K562 (cell line): Measurements from ENCODE around the gene TRIM65. TPM values are rescaled to one million over a fixed set of nuclear protein-coding genes. Genes with fewer than 3 reads are reported as not detected.

ENCODE experiments used
- ATF1 ChIP-seq, 2 experiments: fragments of 450-650 bp in 1 of 2; IDR thresholded peaks; 2 replicates each; pipeline ENCODE4 v1.6.1; 2016; ENCODE audit warnings: missing compliant biosample characterization in 1 of 2, missing genetic modification characterization in 1 of 2
- BDP1 ChIP-seq: IDR thresholded peaks from 3 replicates; pipeline ENCODE4 v1.6.1; 2011; ENCODE audit not compliant: insufficient read length, insufficient read depth
- CSDE1 ChIP-seq, 2 experiments: fragments of 450-650 bp; IDR thresholded peaks; 2 replicates each; pipeline ENCODE4 v1.6.1; 2016; ENCODE audit warnings: mild to moderate bottlenecking in 1 of 2
- DMBX1 ChIP-seq: fragments of 250-450 bp; sonication (Bioruptor Pico); IDR thresholded peaks from 2 replicates; pipeline ENCODE4 v1.8.0; 2022; ENCODE audit warnings: inconsistent platforms, mild to moderate bottlenecking, moderate library complexity, borderline replicate concordance
- E2F3 ChIP-seq: fragments of 250-450 bp; sonication (Bioruptor Pico); IDR thresholded peaks from 2 replicates; pipeline ENCODE4 v1.4.0; 2020; ENCODE audit warnings: mild to moderate bottlenecking
- FOXK2 ChIP-seq, 2 experiments: fragments of 450-650 bp; IDR thresholded peaks in 1 of 2; conservative IDR thresholded peaks in 1 of 2; 2 replicates each; pipeline ENCODE4 v1.6.1; 2016; ENCODE audit warnings: low read depth in 2 of 2, mild to moderate bottlenecking in 1 of 2
- HNRNPH1 ChIP-seq: fragments of 200-400 bp; formaldehyde crosslinking; optimal IDR thresholded peaks from 2 replicates; pipeline ENCODE3; 2017; ENCODE audit warnings: low read depth, mild to moderate bottlenecking, low read length, moderate library complexity
- HNRNPLL ChIP-seq: fragments of 200-400 bp; formaldehyde crosslinking; IDR thresholded peaks from 2 replicates; pipeline ENCODE4 v1.6.1; 2017; ENCODE audit warnings: low read length, low read depth, mild to moderate bottlenecking; ENCODE audit not compliant: poor library complexity, severe bottlenecking
- KLF13 ChIP-seq: fragments of 450-650 bp; IDR thresholded peaks from 2 replicates; pipeline ENCODE4 v1.6.1; 2016; ENCODE audit warnings: missing genetic modification characterization, low read depth, mild to moderate bottlenecking, missing compliant biosample characterization, moderate library complexity, borderline replicate concordance
- MAFF ChIP-seq: IDR thresholded peaks from 2 replicates; pipeline ENCODE4 v1.6.1; 2012; ENCODE audit warnings: low read length, improper control_type of control experiment
- MEF2A ChIP-seq: IDR thresholded peaks from 2 replicates; pipeline ENCODE4 v1.6.1; 2011; ENCODE audit warnings: low read depth, mild to moderate bottlenecking, low read length, moderate library complexity; ENCODE audit not compliant: control insufficient read depth
- MEIS2 ChIP-seq: fragments of 450-650 bp; IDR thresholded peaks from 2 replicates; pipeline ENCODE4 v1.6.1; 2014; ENCODE audit warnings: mild to moderate bottlenecking; ENCODE audit not compliant: partially characterized antibody
- POLR2G ChIP-seq: fragments of 200-400 bp; formaldehyde crosslinking; IDR thresholded peaks from 2 replicates; pipeline ENCODE4 v1.6.1; 2017; ENCODE audit warnings: low read depth, mild to moderate bottlenecking, antibody characterized with exemption, low read length, moderate library complexity
- PTBP1 ChIP-seq: fragments of 200-400 bp; formaldehyde crosslinking; IDR thresholded peaks from 2 replicates; pipeline ENCODE4 v1.6.1; 2017; ENCODE audit warnings: low read depth, low read length
- SMARCB1 ChIP-seq: IDR thresholded peaks from 2 replicates; pipeline ENCODE4 v1.6.1; 2011; ENCODE audit warnings: improper control_type of control experiment, low read depth; ENCODE audit not compliant: insufficient read length
- SOX6 ChIP-seq: fragments of 450-650 bp; IDR thresholded peaks from 2 replicates; pipeline ENCODE4 v1.6.1; 2014; ENCODE audit warnings: mild to moderate bottlenecking
- SREBF1 ChIP-seq: fragments of 150-350 bp; IDR thresholded peaks from 2 replicates; pipeline ENCODE4 v1.6.1; 2014; ENCODE audit warnings: antibody characterized with exemption, low read depth, low read length, borderline replicate concordance
- polyA plus RNA-seq, 8 experiments: library from polyadenylated mRNA; depleted of rRNA in 4 of 8; stranded (reverse) in 5 of 8; unstranded in 3 of 8; fragments of >200 nt; fragmentation: Nextera tagmentation in 2 of 8; fragmentation: Illumina TruSeq in 1 of 8; extraction: Ambion mirVana in 2 of 8; extraction: Trizol in 1 of 8; gene quantifications; 2 replicates each; pipeline versions ENCODE4 v1.2.1 to v1.2.3, GENCODE V29; 2011 to 2014; ENCODE audit warnings: inconsistent platforms in 1 of 8, missing spikeins in 1 of 8
- total RNA-seq, 7 experiments: library from RNA; depleted of rRNA in 6 of 7; stranded (reverse); fragments of >200 nt in 6 of 7; fragmentation: Illumina TruSeq in 2 of 7; extraction: Trizol in 2 of 7; gene quantifications; 2 replicates each; pipeline versions ENCODE4 v1.2.1 to v1.2.3, GENCODE V29; 2011 to 2021; ENCODE audit warnings: low replicate concordance in 1 of 7
- TF ChIP-seq, protein P1 (sequence below): fragments of 450-650 bp; formaldehyde crosslinking; IDR thresholded peaks from 2 replicates; pipeline ENCODE4 v1.4.0; 2022; ENCODE audit warnings: missing genetic modification characterization
- TF ChIP-seq, protein P2 (sequence below): fragments of 450-650 bp; IDR thresholded peaks from 2 replicates; pipeline ENCODE4 v1.6.1; 2016; ENCODE audit warnings: low read depth

Gene TRIM65
- total and polyA plus RNA-seq, 9 of the 15 experiments (the other 6 are each of a cell fraction or from before 2014, with no cell fraction given) = 2.8 to 45.7 (median 22.9) TPM

DNA sequence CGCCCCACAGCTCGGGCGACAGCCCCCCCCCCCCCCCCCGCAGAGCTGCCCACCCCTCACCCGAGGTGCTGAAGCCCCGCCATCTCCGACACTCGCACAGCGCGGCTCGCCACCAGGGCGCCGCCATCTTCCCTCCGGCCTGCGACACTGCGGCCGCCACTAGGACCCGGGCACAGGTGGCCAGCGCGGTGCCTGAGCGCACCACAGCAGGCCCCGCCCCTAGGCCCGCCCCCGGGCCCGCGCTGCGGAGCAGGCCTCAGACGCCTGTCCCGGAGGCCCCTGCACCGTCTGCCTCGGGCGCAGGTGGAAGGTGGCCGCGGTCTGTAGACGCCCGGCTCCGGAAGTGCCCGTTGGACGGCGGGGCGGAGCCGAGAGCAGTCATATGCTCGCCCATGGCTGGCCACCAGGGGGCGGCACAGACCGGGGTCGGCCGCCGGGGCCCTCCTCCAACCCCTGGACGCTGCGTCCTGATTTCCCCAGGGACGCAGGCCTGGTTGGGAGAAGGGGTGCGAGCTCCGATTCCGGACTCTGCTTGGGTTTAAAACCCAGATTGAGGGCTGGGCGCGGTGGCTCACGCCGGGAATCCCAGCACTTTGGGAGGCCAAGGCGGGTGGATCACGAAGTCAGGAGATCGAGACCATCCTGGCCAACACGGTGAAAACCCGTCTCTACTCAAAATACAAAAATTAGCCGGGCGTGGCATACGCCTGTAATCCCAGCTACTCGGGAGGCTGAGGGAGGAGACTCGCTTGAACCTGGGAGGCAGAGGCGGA is 8.2 kb upstream of the TRIM65 start, which contains the start of gene MRPL38 (continued):
- TF ChIP-seq MEF2A (no peak), SREBF1 (no peak), MAFF (no peak), DMBX1 (CRISPR knock-in tag) (0 out of 2 replicates have a peak, but pooled peaks have one; percentile 37), CSDE1 (IDR thresholded peaks at IDR 0.05) (no peak), MEIS2 (no peak), ATF1 (CRISPR knock-in tag; IDR thresholded peaks at IDR 0.05) (no peak), ATF1 (tag; IDR thresholded peaks at IDR 0.05) (peak; percentile 76), BDP1 (no peak), SOX6 (peak; percentile 69), FOXK2 (conservative IDR thresholded peaks at IDR 0.05 in 1 of 2, IDR thresholded peaks at IDR 0.05 in 1 of 2; ENCODE audit: low read depth in 2 of 2) (no peak), HNRNPH1 (no peak), HNRNPLL (no peak), SMARCB1 (no peak), POLR2G (peak; percentile 90), E2F3 (CRISPR knock-in tag) (0 out of 2 replicates have a peak, but pooled peaks have one; percentile 49), KLF13 (no peak; the same call in 1 of the 2 replicates), PTBP1 (no peak)
- TF ChIP-seq, protein P1, sequence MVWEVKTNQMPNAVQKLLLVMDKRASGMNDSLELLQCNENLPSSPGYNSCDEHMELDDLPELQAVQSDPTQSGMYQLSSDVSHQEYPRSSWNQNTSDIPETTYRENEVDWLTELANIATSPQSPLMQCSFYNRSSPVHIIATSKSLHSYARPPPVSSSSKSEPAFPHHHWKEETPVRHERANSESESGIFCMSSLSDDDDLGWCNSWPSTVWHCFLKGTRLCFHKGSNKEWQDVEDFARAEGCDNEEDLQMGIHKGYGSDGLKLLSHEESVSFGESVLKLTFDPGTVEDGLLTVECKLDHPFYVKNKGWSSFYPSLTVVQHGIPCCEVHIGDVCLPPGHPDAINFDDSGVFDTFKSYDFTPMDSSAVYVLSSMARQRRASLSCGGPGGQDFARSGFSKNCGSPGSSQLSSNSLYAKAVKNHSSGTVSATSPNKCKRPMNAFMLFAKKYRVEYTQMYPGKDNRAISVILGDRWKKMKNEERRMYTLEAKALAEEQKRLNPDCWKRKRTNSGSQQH = no peak
- TF ChIP-seq, protein P2, sequence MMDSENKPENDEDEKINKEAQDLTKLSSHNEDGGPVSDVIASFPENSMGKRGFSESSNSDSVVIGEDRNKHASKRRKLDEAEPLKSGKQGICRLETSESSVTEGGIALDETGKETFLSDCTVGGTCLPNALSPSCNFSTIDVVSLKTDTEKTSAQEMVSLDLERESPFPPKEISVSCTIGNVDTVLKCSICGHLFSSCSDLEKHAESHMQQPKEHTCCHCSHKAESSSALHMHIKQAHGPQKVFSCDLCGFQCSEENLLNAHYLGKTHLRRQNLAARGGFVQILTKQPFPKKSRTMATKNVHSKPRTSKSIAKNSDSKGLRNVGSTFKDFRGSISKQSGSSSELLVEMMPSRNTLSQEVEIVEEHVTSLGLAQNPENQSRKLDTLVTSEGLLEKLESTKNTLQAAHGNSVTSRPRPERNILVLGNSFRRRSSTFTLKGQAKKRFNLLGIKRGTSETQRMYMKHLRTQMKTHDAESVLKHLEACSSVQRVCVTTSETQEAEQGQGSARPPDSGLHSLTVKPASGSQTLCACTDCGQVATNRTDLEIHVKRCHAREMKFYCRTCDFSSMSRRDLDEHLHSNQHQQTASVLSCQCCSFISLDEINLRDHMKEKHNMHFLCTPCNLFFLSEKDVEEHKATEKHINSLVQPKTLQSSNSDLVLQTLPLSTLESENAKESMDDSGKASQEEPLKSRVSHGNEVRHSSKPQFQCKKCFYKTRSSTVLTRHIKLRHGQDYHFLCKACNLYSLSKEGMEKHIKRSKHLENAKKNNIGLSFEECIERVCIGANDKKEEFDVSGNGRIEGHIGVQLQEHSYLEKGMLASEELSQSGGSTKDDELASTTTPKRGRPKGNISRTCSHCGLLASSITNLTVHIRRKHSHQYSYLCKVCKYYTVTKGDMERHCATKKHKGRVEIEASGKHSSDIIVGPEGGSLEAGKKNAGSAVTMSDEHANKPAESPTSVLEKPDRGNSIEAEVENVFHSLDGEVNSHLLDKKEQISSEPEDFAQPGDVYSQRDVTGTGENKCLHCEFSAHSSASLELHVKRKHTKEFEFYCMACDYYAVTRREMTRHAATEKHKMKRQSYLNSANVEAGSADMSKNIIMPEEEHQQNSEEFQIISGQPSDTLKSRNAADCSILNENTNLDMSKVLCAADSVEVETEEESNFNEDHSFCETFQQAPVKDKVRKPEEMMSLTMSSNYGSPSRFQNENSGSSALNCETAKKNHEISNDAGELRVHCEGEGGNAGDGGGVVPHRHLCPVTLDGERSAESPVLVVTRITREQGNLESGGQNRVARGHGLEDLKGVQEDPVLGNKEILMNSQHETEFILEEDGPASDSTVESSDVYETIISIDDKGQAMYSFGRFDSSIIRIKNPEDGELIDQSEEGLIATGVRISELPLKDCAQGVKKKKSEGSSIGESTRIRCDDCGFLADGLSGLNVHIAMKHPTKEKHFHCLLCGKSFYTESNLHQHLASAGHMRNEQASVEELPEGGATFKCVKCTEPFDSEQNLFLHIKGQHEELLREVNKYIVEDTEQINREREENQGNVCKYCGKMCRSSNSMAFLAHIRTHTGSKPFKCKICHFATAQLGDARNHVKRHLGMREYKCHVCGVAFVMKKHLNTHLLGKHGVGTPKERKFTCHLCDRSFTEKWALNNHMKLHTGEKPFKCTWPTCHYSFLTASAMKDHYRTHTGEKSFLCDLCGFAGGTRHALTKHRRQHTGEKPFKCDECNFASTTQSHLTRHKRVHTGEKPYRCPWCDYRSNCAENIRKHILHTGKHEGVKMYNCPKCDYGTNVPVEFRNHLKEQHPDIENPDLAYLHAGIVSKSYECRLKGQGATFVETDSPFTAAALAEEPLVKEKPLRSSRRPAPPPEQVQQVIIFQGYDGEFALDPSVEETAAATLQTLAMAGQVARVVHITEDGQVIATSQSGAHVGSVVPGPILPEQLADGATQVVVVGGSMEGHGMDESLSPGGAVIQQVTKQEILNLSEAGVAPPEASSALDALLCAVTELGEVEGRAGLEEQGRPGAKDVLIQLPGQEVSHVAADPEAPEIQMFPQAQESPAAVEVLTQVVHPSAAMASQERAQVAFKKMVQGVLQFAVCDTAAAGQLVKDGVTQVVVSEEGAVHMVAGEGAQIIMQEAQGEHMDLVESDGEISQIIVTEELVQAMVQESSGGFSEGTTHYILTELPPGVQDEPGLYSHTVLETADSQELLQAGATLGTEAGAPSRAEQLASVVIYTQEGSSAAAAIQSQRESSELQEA = no peak
